Activated B cell treated with CpG ODN at 0.5 μM for 24 hours (primary cell): ENCODE results near the gene HES4. TPM values are rescaled to one million over a fixed set of nuclear protein-coding genes. Genes with fewer than 3 reads are reported as not detected.

Source experiments
- ATAC-seq: fragments of 200-7000 bp; cut with Tn5 transposase; one replicate; pipeline ENCODE4 v1.10.0; 2021; ENCODE audit warnings: low read depth, mild to moderate bottlenecking, moderate library complexity
- CTCF ChIA-PET: fragments of 350-600 bp; sonication (Branson Sonifier 250); formaldehyde crosslinking; loops from one replicate; lab custom pipeline; 2021; ENCODE audit warnings: antibody characterized with exemption; lab: Charles Lee
- POLR2A ChIA-PET: fragments of 350-600 bp; sonication (Branson Sonifier 250); formaldehyde crosslinking; loops from one replicate; lab custom pipeline; 2021; ENCODE audit warnings: antibody characterized with exemption; lab: Charles Lee
- DNase-seq: peaks from one replicate; pipeline ENCODE4 v3.0.0; 2022
- H3K27ac Mint-ChIP-seq: one replicate; pipeline ENCODE4 v1.8.0; 2020; ENCODE audit warnings: mixed read lengths
- H3K27me3 Mint-ChIP-seq: one replicate; pipeline ENCODE4 v1.8.0; 2021; ENCODE audit warnings: mixed read lengths
- H3K36me3 Mint-ChIP-seq: one replicate; pipeline ENCODE4 v1.8.0; 2021; ENCODE audit warnings: low read depth, mixed read lengths
- H3K4me1 Mint-ChIP-seq: one replicate; pipeline ENCODE4 v1.8.0; 2021; ENCODE audit warnings: mixed read lengths
- H3K4me3 Mint-ChIP-seq: one replicate; pipeline ENCODE4 v1.8.0; 2020; ENCODE audit warnings: mild to moderate bottlenecking, mixed read lengths
- H3K9me3 Mint-ChIP-seq: one replicate; pipeline ENCODE4 v1.8.0; 2020; ENCODE audit warnings: mixed read lengths
- intact Hi-C: fragments of 100-400 bp; cut with micrococcal nuclease; formaldehyde crosslinking; loops from one replicate; pipeline ENCODE4 v1.15.1; 2024
- total RNA-seq: library from RNA; stranded (reverse); gene quantifications from 2 replicates; pipeline ENCODE4 v1.2.3, GENCODE V29; 2022
- TF ChIP-seq, protein P1 (sequence below): fragments of 200-600 bp; IDR thresholded peaks from one replicate; pipeline ENCODE4 v1.8.0; 2022; ENCODE audit warnings: antibody characterized with exemption, mild to moderate bottlenecking

Gene HES4
- total RNA-seq, 1 donor from 2014 or later, result 0.67 TPM

DNA sequence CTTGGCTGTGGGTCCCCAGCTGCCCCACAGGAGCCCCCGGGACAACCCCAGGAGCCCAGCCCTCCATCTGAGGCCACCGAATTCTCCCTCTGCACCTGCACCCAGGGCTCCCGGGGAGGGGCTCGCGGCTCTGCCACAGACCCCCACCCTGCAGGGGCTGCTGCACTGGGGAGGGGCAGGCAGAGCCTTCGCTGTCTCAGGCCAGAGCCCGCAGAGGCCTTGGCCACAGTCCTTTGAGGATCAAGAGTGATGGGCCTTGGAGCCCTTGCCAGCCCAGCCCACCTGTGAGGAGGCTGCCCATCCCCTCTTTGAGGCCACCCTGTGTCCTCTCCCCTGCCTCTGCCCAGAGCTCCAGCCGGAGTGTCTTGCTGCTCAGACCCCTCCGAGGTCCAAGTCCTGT lies 24.5 kb downstream of the HES4 start:
- DNase-seq (no peak), ATAC-seq (no peak)
- H3K27ac Mint-ChIP-seq, result no peak overlapping the region
- ChIA-PET POLR2A (interaction anchor here (0.6 to 1.3 kb wide), 2 partner anchors 9 to 927 kb away, joined by 5 to 6 read pairs; no protein-coding TSS in a partner anchor), CTCF (interaction anchor here (1.2 to 3.4 kb wide), 4 partner anchors 19 to 78 kb away, joined by 3 to 10 read pairs (median 4); no protein-coding TSS in a partner anchor)
- H3K4me3 Mint-ChIP-seq, result no peak overlapping the region
- TF ChIP-seq, protein P1, sequence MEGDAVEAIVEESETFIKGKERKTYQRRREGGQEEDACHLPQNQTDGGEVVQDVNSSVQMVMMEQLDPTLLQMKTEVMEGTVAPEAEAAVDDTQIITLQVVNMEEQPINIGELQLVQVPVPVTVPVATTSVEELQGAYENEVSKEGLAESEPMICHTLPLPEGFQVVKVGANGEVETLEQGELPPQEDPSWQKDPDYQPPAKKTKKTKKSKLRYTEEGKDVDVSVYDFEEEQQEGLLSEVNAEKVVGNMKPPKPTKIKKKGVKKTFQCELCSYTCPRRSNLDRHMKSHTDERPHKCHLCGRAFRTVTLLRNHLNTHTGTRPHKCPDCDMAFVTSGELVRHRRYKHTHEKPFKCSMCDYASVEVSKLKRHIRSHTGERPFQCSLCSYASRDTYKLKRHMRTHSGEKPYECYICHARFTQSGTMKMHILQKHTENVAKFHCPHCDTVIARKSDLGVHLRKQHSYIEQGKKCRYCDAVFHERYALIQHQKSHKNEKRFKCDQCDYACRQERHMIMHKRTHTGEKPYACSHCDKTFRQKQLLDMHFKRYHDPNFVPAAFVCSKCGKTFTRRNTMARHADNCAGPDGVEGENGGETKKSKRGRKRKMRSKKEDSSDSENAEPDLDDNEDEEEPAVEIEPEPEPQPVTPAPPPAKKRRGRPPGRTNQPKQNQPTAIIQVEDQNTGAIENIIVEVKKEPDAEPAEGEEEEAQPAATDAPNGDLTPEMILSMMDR, result no peak
- intact Hi-C loops, result no loop called here
- H3K36me3 Mint-ChIP-seq, result no peaks in the 10 kb centered on the region
- H3K27me3 Mint-ChIP-seq, result peaks cover 24% of the 10 kb centered on the region
- H3K9me3 Mint-ChIP-seq, result no peaks in the 10 kb centered on the region
- H3K4me1 Mint-ChIP-seq, result peaks cover 4% of the 10 kb centered on the region

DNA sequence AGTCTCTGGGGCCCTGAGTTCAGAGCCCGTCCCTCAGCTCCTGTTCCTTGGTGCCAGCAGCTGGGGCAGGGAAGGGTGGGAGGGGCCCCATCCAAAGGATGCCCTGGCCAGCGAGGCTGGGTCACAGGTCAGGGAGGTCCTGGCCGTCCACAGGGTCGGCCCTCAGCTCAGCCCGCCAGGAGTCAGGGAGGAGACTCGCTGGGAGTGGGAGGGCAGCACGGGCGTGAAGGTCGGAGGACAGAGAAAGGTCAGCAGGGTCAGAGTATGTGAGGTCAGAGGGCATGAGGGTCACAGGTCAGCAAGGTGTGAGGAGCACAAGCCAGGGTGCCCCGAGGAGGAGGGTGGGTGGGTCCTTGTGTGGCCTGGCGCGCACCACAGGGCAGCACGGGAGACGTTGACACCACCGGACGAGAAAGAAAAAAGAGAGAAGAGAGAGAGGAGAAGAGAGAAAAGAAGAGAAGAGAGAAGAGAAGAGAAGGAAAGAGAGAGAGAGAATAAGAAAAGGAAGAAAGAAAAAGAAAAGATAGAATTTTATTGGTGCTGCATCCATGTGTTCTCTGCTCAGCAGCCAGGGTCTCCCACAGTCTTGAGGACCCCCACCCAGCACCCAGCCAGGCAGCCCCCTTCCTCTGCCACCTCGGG lies 25.1 kb downstream of the HES4 start:
- ChIA-PET CTCF (interaction anchor here (3.4 kb wide), 1 partner anchor 69 kb away, joined by 10 read pairs; no protein-coding TSS in a partner anchor), POLR2A (no interaction called here)
- intact Hi-C loops, result no loop called here
- peaks cover 24% of the 10 kb centered on the region for H3K27me3 Mint-ChIP-seq
- DNase-seq (no peak), ATAC-seq (no peak)
- H3K4me1 Mint-ChIP-seq, result peaks cover 4% of the 10 kb centered on the region
- TF ChIP-seq, protein P1, result no peak
- no peaks in the 10 kb centered on the region for H3K36me3 Mint-ChIP-seq
- H3K9me3 Mint-ChIP-seq, result no peaks in the 10 kb centered on the region
- no peak overlapping the region for H3K4me3 Mint-ChIP-seq
- H3K27ac Mint-ChIP-seq, result no peak overlapping the region

DNA sequence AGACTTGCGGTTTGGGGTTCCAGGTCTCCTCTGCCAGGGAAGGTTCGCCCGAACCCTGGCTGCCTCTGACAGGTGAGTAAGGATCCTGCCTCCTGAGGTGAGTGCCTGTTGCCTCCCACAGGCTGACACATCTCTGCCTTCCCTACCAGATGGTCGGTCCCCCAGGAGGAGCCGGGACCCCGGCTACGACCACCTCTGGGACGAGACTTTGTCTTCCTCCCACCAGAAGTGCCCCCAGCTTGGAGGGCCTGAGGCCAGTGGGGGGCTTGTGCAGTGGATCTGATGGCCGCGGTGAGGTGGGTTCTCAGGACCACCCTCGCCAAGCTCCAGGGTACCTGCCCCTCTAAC lies 25.6 kb downstream of the HES4 start:
- CTCF ChIA-PET, result interaction anchor here (3.4 kb wide), 1 partner anchor 68 kb away, joined by 10 read pairs; no protein-coding TSS in a partner anchor
- DNase-seq (no peak), ATAC-seq (no peak)
- Mint-ChIP-seq H3K27ac (no peak overlapping the region), H3K4me1 (peaks cover 4% of the 10 kb centered on the region), H3K9me3 (no peaks in the 10 kb centered on the region), H3K4me3 (no peak overlapping the region), H3K27me3 (peaks cover 27% of the 10 kb centered on the region), H3K36me3 (no peaks in the 10 kb centered on the region)
- POLR2A ChIA-PET, result no interaction called here
- intact Hi-C loops, result no loop called here
- TF ChIP-seq, protein P1, result no peak

DNA sequence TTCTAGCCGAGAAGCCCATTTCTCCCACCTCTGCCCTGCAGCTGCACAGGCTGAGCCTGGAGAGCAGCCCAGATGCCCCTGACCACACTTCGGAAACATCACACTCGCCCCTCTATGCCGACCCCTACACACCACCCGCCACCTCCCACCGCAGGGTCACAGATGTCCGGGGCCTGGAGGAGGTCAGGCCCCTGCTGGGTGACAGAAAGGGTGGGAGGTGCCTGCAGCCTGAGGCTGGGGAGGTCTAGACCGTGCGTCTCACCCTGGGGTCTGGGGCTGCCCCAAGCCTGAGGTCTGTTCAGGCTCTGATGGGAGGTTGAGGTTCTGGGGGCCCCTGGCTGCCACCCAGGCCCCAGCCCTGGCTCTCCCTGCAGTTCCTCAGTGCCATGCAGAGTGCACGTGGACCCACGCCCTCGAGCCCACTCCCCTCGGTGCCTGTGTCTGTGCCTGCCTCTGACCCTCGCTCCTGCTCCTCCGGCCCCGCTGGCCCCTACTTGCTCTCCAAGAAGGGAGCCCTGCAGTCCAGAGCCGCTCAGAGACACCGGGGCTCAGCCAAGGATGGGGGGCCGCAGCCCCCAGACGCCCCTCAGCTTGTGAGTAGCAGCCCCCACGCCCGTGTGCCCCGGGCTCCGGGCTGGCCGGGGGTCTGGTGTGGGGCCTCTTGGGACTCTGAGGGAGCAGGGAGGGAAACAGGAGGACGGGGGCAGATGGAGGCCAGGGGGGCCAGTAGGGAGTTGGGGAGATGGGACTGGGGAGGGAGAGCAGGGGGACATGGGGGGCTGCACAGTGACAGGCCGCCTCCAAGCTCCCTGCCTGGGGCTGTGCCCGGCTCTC lies 26.2 kb downstream of the HES4 start:
- CTCF ChIA-PET, result interaction anchor here (3.4 kb wide), 1 partner anchor 68 kb away, joined by 10 read pairs; no protein-coding TSS in a partner anchor
- no peaks in the 10 kb centered on the region for H3K36me3 Mint-ChIP-seq
- no peaks in the 10 kb centered on the region for H3K9me3 Mint-ChIP-seq
- H3K4me1 Mint-ChIP-seq, result peaks cover 4% of the 10 kb centered on the region
- H3K4me3 Mint-ChIP-seq, result no peak overlapping the region
- POLR2A ChIA-PET, result no interaction called here
- H3K27me3 Mint-ChIP-seq, result peaks cover 28% of the 10 kb centered on the region
- TF ChIP-seq, protein P1, result no peak
- no peak overlapping the region for H3K27ac Mint-ChIP-seq
- intact Hi-C loops, result no loop called here
- ATAC-seq (no peak), DNase-seq (no peak)
